HL-60 (cell line): ENCODE measurements around the gene MSX2.

Source experiments
- DNase-seq, 2 experiments: peaks; one replicate each; pipeline ENCODE4 v3.0.0-alpha.2; 2010 to 2020; ENCODE audit warnings: low read depth in 1 of 2, low spot score in 1 of 2
- H3K27ac ChIP-seq: fragments of 250-450 bp; sonication (Bioruptor Pico); replicated peaks from 2 replicates; pipeline ENCODE4 v1.5.1; 2020; ENCODE audit warnings: mild to moderate bottlenecking, moderate library complexity
- H3K27me3 ChIP-seq: fragments of 250-450 bp; sonication (Bioruptor Pico); 2 replicates; pipeline ENCODE4 v1.5.1; 2021; ENCODE audit warnings: mild to moderate bottlenecking, moderate library complexity; ENCODE audit not compliant: insufficient read depth, poor library complexity, severe bottlenecking
- H3K4me3 ChIP-seq: replicated peaks from 2 replicates; pipeline ENCODE4 v1.5.1; 2011; ENCODE audit warnings: mild to moderate bottlenecking, control low read depth, low read length; ENCODE audit not compliant: insufficient read depth
- CTCF ChIP-seq: IDR thresholded peaks from one replicate; pipeline ENCODE4 v1.5.1; 2011; ENCODE audit warnings: low read length, control low read depth, inconsistent platforms; ENCODE audit not compliant: insufficient read depth
- GABPA ChIP-seq: IDR thresholded peaks from 2 replicates; pipeline ENCODE4 v1.6.1; 2012; ENCODE audit warnings: low read depth
- POLR2AphosphoS5 ChIP-seq: IDR thresholded peaks from 2 replicates; pipeline ENCODE4 v1.6.1; 2012; ENCODE audit warnings: low read depth
- REST ChIP-seq: IDR thresholded peaks from 2 replicates; pipeline ENCODE4 v1.6.1; 2012; ENCODE audit warnings: low read depth; ENCODE audit not compliant: insufficient replicate concordance
- SPI1 ChIP-seq: IDR thresholded peaks from 2 replicates; pipeline ENCODE4 v1.6.1; 2012; ENCODE audit warnings: low read depth, mild to moderate bottlenecking, borderline replicate concordance

The MSX2 gene

GRCh38 chr5:174745590-174746103 lies 21.3 kb downstream of the MSX2 start:
- Histone ChIP-seq H3K4me3 (no peak overlapping the region), H3K27ac (no peak overlapping the region), H3K27me3 (peaks cover 14% of the 10 kb centered on the region)
- no peak for DNase-seq
- TF ChIP-seq SPI1: no peak
- no peak for TF ChIP-seq POLR2AphosphoS5
- TF ChIP-seq GABPA: no peak
- TF ChIP-seq REST: no peak
- no peak for TF ChIP-seq CTCF

GRCh38 chr5:174750711-174751110 lies 26.3 kb downstream of the MSX2 start:
- Histone ChIP-seq H3K4me3 (no peak overlapping the region), H3K27me3 (peaks cover 28% of the 10 kb centered on the region), H3K27ac (no peak overlapping the region)
- TF ChIP-seq POLR2AphosphoS5: no peak
- DNase-seq: no peak

GRCh38 chr5:174751154-174752000 lies 27.0 kb downstream of the MSX2 start:
- no peak for DNase-seq
- Histone ChIP-seq H3K27me3 (peaks cover 28% of the 10 kb centered on the region), H3K4me3 (no peak overlapping the region), H3K27ac (no peak overlapping the region)
- TF ChIP-seq REST: no peak
- no peak for TF ChIP-seq SPI1
- TF ChIP-seq GABPA: no peak
- TF ChIP-seq POLR2AphosphoS5: no peak
- TF ChIP-seq CTCF: no peak

GRCh38 chr5:174752121-174752520 lies 27.7 kb downstream of the MSX2 start:
- TF ChIP-seq SPI1: no peak
- no peak for TF ChIP-seq POLR2AphosphoS5
- TF ChIP-seq CTCF: no peak
- TF ChIP-seq GABPA: no peak
- TF ChIP-seq REST: no peak
- Histone ChIP-seq H3K27me3 (peaks cover 28% of the 10 kb centered on the region), H3K4me3 (no peak overlapping the region), H3K27ac (no peak overlapping the region)
- no peak for DNase-seq
